Kidney epithelial cell (primary cell): ENCODE measurements around the gene NR1I3. TPM values are rescaled to one million over a fixed set of nuclear protein-coding genes. Genes with fewer than 3 reads are reported as not detected.
A peak's percentile ranks its signal among the peaks of the same experiment; 100 is the strongest.
"Not testable (repeated sequence)": the region's sequence is repeated elsewhere in the genome, so short reads cannot be mapped to it uniquely, and the experiment has no call there.

ENCODE experiments used
- DNase-seq: peaks from one replicate; pipeline ENCODE4 v3.0.0-alpha.2; 2010; ENCODE audit warnings: low read depth
- H3K27me3 ChIP-seq: 2 replicates; pipeline ENCODE4 v1.6.0; 2011; ENCODE audit warnings: low read length; ENCODE audit not compliant: control insufficient read depth, insufficient read depth
- H3K36me3 ChIP-seq: 2 replicates; pipeline ENCODE4 v1.5.1; 2011; ENCODE audit warnings: low read length; ENCODE audit not compliant: control insufficient read depth, insufficient read depth
- H3K4me3 ChIP-seq: 2 replicates; pipeline ENCODE4 v1.5.1; 2011; ENCODE audit warnings: low read depth, mild to moderate bottlenecking, control low read depth, low read length
- total RNA-seq: library from RNA; depleted of rRNA; stranded (reverse); fragments of >200 nt; gene quantifications from 2 replicates; pipeline ENCODE4 v1.2.3, GENCODE V29; 2015
- TF ChIP-seq, protein P1 (sequence below): IDR thresholded peaks from 2 replicates; pipeline ENCODE4 v1.5.1; 2011; ENCODE audit warnings: mild to moderate bottlenecking, moderate library complexity, low read length, control low read depth, inconsistent platforms; ENCODE audit not compliant: insufficient read depth, poor library complexity, severe bottlenecking

Gene NR1I3
- total RNA-seq, 1 donor from 2014 or later: not detected

DNA sequence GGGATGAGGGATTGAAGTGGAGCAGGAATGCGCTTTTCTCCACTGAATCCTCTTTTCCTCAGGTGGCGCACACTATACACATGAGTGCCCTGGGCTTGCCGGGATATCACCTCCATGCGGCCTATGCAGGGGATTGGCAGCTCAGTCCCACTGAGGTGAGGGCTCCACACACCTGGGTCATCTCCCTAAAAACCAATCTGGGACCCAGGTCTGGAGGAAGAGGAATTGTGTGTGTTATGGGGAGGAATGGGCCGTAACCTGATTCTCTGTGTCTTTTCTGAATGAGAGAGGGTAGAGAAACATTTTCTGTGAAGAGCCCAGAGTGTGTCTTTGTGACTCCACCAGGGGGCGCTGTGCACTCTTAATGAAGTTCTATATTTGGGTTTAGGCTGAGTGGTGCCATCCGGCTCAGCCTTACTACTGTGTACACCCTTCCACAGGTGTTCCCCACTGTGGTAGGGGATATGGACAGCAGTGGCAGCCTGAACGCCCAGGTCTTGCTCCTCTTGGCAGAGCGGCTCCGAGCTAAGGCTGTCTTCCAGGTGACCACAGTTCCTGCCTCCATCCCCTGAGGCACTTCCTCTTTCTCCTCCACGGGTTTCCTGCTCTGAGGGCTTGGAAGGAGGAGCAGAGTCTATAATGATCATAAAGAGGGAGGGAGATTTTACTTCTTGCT lies 10.7 kb downstream of the NR1I3 start:
- no peaks in the 10 kb centered on the region for H3K27me3 ChIP-seq
- TF ChIP-seq, protein P1, sequence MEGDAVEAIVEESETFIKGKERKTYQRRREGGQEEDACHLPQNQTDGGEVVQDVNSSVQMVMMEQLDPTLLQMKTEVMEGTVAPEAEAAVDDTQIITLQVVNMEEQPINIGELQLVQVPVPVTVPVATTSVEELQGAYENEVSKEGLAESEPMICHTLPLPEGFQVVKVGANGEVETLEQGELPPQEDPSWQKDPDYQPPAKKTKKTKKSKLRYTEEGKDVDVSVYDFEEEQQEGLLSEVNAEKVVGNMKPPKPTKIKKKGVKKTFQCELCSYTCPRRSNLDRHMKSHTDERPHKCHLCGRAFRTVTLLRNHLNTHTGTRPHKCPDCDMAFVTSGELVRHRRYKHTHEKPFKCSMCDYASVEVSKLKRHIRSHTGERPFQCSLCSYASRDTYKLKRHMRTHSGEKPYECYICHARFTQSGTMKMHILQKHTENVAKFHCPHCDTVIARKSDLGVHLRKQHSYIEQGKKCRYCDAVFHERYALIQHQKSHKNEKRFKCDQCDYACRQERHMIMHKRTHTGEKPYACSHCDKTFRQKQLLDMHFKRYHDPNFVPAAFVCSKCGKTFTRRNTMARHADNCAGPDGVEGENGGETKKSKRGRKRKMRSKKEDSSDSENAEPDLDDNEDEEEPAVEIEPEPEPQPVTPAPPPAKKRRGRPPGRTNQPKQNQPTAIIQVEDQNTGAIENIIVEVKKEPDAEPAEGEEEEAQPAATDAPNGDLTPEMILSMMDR: peak; percentile 73
- H3K4me3 ChIP-seq: no peak overlapping the region
- no peak for DNase-seq
- H3K36me3 ChIP-seq: no peaks in the 10 kb centered on the region

- no peak for DNase-seq
- Histone ChIP-seq H3K36me3 (no peaks in the 10 kb centered on the region), H3K27me3 (no peaks in the 10 kb centered on the region), H3K4me3 (peak overlapping the region; percentile 90)
- TF ChIP-seq, protein P1: no peak
These were observed 11.2 kb downstream of the NR1I3 start for GRCh38 chr1:161226759-161227158.

DNA sequence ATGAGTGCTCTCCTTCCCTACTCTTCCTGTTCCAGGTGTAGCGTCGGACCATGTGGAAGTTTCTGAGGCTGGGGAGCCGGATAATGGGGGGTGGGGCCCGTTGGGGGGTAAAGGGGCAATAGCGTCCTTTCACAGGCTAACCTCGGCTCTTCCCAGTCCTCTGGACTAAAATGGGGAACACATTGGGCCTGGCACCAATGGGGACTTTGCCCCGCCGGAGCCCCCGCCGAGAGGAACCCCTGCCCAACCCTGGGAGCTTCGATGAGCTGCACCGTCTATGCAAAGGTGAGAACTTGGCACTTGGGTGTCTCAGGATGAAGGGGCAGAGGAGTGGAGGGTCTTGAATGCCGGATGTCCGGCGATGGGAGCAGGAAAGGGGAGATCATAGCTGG lies 11.7 kb downstream of the NR1I3 start:
- no peak for DNase-seq
- H3K4me3 ChIP-seq: peak overlapping the region; percentile 90
- H3K36me3 ChIP-seq: no peaks in the 10 kb centered on the region
- no peaks in the 10 kb centered on the region for H3K27me3 ChIP-seq
- TF ChIP-seq, protein P1: no peak

DNA sequence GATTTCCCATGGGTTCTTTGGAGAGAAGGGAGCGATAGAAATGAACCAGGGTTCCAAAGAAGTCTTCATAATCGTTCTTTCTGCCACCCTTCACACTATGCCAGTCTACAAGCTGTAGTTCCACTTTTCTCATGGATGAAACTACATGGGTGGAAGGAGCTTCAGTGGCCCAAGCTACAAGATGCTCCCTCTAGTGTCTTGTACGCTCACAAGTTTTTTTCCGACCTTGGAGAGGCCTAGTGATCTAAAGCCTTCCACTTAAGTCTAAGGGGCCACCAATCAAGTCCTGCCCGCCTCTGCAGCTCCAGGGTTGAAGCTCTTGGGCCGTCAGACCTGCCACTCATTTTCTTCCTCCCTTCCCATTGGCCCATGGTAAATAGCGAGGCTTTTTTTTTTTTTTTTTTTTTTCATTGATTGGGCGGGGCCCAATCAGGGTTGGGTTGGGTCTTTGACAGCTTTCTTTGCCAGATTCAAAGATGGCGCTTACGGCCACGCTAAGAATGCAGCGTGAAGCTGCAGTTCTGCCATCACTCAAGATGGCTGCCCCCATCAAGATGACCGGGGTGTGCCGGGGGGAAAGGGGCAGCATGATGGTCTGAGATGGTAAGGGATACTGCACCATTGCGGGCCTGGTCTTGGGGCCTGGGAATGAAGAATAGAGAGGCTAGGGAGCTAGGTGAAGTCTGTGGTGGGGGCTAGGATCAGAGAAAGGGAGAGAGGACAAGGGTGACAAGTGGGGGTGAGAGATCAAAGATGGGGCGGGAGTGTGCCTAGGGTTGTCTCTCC lies 12.3 kb downstream of the NR1I3 start, which contains the start of gene TOMM40L:
TOMM40L (plus strand) TSS at position 527 of the 786 bp plus-strand sequence. CDS start 430 bp downstream, outside the sequence.
- Histone ChIP-seq H3K4me3 (peak within 1 kb of the TSS; percentile 90), H3K27me3 (no peaks in the 10 kb centered on the region), H3K36me3 (no peaks in the 10 kb centered on the region)
- TF ChIP-seq, protein P1: peak; percentile 46
- peak; percentile 99 for DNase-seq

GRCh38 chr1:161225178-161225533 lies 12.8 kb downstream of the NR1I3 start:
- DNase-seq: no peak
- TF ChIP-seq, protein P1: no peak
- Histone ChIP-seq H3K36me3 (no peaks in the 10 kb centered on the region), H3K4me3 (no peak overlapping the region), H3K27me3 (no peaks in the 10 kb centered on the region)

GRCh38 chr1:161224695-161225087 lies 13.3 kb downstream of the NR1I3 start:
- not testable (repeated sequence) for DNase-seq, H3K27me3 ChIP-seq, H3K36me3 ChIP-seq, H3K4me3 ChIP-seq
